ENCODE data around the gene RFC1.

The RFC1 gene

DNA sequence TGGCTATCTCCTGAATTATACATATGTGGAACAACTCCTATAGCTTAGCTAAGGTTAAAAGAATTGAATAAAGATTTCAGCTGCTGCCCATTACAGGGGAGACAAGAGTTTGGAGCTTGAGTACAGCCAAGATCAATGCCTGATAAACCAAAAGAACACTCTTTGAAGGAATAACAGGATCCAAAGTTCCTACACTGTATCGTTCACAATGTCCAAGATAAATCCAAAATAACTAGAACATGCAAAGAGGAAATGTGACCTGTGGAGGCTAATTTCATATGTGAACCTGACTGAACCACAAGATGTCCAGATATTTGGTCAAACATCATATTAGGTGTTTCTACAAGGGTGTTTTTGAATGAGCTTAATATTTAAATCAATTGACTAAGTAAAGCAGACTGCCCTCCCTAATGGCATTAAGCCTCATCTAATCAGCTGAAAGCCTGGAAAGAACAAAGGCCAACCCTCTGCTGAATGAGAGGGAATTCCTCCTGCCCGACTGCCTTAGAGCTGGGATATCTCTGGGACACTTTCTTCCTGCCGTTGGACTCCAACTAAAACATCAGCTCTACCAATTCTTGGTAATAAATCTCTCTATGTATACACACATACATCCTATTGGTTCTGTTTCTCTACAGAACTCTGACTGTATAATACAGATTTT, 19.2 kb downstream of the RFC1 start:
- ChIA-PET CTCF (no interaction called here), POLR2A (ENCODE audit: low non-redundant PET) (no interaction called here)
- TF ChIP-seq, protein P1, sequence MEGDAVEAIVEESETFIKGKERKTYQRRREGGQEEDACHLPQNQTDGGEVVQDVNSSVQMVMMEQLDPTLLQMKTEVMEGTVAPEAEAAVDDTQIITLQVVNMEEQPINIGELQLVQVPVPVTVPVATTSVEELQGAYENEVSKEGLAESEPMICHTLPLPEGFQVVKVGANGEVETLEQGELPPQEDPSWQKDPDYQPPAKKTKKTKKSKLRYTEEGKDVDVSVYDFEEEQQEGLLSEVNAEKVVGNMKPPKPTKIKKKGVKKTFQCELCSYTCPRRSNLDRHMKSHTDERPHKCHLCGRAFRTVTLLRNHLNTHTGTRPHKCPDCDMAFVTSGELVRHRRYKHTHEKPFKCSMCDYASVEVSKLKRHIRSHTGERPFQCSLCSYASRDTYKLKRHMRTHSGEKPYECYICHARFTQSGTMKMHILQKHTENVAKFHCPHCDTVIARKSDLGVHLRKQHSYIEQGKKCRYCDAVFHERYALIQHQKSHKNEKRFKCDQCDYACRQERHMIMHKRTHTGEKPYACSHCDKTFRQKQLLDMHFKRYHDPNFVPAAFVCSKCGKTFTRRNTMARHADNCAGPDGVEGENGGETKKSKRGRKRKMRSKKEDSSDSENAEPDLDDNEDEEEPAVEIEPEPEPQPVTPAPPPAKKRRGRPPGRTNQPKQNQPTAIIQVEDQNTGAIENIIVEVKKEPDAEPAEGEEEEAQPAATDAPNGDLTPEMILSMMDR (conservative IDR thresholded peaks at IDR 0.05; ENCODE audit: low read depth), result no peak
- DNase-seq (ENCODE audit: low spot score), result no peak
- no peak overlapping the region for H3K27ac ChIP-seq

DNA sequence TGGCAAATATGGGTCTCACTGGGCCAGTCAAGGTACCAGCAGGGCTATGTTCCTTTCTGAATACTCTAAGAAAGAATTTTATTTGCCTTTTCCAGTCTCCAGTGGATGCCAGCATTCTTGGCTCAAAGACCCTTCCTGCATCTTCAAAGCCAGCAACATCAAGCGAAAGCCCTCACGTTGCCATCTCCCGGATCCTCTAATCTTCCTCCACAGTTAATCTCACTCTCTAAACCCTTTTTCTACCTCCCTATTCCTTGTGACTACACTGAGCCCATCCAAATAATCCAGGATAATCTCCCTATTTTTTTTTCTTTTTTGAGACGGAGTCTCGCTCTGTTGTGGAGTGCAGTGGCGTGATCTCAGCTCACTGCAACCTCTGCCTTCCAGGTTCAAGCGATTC, 23.4 kb downstream of the RFC1 start:
- TF ChIP-seq, protein P1 (conservative IDR thresholded peaks at IDR 0.05; ENCODE audit: low read depth), result no peak
- CTCF ChIA-PET, result no interaction called here

DNA sequence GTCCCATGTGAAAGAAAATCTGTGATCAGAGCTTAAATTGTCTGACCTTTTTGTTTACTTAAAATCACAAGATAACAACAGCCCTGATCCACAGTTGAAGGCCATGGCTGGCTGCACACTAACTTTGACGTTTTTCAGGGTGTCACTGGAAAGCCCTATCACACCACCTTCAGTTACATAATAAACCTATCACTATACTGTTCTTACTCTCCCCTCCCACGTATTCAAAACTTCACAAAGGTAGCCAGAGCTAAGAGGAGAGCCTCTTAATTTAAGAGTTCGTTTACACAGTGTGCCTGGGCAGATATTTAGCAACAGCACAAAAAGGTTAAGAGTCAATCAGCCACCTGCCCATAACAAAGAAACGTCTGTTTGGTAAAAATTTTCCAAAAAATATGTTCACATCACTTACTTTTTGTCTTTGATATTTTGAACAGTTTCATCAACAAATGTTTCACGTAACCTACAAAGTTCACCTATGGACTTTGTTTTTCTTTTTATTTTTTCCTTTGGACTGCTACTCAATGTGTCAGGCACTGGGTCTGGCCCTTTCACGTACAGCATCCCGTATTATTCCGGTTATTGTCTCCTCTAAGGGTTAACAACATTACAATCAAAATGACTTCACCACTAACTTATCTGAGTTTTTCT, 25.0 kb downstream of the RFC1 start:
- DNase-seq (ENCODE audit: low spot score), result no peak
- POLR2A ChIA-PET (ENCODE audit: low non-redundant PET), result no interaction called here
- CTCF ChIA-PET, result interaction anchor here (0.6 to 0.7 kb wide), 2 partner anchors 14 to 235 kb away, joined by 3 to 4 read pairs; no protein-coding TSS in a partner anchor
- no peak overlapping the region for H3K27ac ChIP-seq
- TF ChIP-seq, protein P1 (conservative IDR thresholded peaks at IDR 0.05; ENCODE audit: low read depth), result no peak

More for the DNA sequence above, 23.4 kb downstream of the RFC1 start:
- DNase-seq (ENCODE audit: low spot score), result no peak
- no peak overlapping the region for H3K27ac ChIP-seq
- POLR2A ChIA-PET (ENCODE audit: low non-redundant PET), result interaction anchor here (0.6 kb wide), 1 partner anchor 9 kb away, joined by 5 read pairs; no protein-coding TSS in a partner anchor

DNA sequence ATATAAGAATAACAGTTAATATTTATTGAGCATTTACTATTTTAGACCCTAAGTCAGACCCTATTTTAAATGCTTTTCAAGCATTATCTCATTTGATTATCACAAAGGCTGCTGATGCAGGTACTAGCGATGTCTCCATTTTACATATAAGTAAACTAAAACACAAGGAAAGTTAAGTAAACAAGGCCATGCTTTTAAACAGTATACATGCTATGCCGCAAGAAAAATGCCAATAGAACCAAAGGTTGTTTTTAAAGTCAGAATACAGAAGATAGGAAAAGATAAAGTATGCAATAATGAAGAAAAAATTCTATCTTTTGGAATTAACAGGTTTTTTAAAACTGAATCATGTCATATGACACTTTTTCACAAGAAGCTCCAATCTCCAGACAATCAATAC, 26.2 kb downstream of the RFC1 start:
- no peak overlapping the region for H3K27ac ChIP-seq
- DNase-seq (ENCODE audit: low spot score), result no peak
- POLR2A ChIA-PET (ENCODE audit: low non-redundant PET), result no interaction called here
- TF ChIP-seq, protein P1 (conservative IDR thresholded peaks at IDR 0.05; ENCODE audit: low read depth), result no peak
- CTCF ChIA-PET, result interaction anchor here (0.6 kb wide), 1 partner anchor 41 kb away, joined by 3 read pairs; no protein-coding TSS in a partner anchor

DNA sequence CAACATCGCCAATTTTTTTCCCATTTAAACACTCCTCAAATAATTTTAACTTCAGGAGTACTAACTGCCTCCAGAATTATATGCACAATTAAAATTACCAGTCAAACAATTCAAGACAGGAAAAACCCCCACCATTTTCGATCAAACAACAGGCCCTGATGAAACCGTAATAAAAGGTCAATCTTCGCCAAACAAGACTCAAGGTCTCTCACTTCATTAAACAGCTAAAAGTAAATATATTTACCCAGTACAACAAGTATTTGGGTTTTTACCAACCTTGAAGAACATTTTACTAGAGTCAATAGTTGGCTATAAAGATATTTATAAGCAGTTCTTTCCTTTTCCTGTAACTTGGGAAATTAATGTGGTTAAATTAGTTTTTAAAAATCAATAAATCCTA, 28.3 kb downstream of the RFC1 start:
- H3K27ac ChIP-seq, result no peak overlapping the region
- DNase-seq (ENCODE audit: low spot score), result no peak
- TF ChIP-seq, protein P1 (conservative IDR thresholded peaks at IDR 0.05; ENCODE audit: low read depth), result no peak
- ChIA-PET CTCF (no interaction called here), POLR2A (ENCODE audit: low non-redundant PET) (no interaction called here)

DNA sequence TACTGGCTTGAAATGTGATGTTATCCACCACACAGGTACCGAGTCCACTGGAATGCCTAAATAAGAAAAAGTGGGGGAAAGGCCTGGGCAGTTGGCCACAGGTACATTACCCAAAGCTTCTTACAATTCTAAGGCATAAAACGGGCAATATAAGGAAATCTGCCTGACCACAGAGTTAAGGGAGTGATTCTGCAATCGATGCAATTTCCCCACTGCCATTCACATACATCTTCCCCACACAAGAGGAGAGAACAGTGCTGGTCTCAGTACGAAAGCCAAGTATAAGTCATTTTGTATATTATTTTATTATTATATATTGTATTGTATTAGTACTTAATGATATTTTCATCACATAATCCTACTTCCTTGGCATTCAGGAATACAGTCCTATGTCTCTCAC, 30.6 kb downstream of the RFC1 start:
- CTCF ChIA-PET, result no interaction called here
- no peak for DNase-seq (ENCODE audit: low spot score)
- TF ChIP-seq, protein P1 (conservative IDR thresholded peaks at IDR 0.05; ENCODE audit: low read depth), result no peak
- POLR2A ChIA-PET (ENCODE audit: low non-redundant PET), result no interaction called here
- no peak overlapping the region for H3K27ac ChIP-seq

Data from RWPE1 (cell line).